Activated T-helper 9 cell treated with anti-CD3 and anti-CD28 coated beads, Interleukin-2, amount 50 U/mL, for 16 hours (primary cell): ENCODE data around the gene EVI2A.
"Not testable (repeated sequence)": the region's sequence is repeated elsewhere in the genome, so short reads cannot be mapped to it uniquely, and the experiment has no call there.

Source experiments
- DNase-seq: peaks from one replicate; pipeline ENCODE4 v3.0.0-alpha.2; 2020; ENCODE audit warnings: low read depth

EVI2A gene

GRCh38 chr17:31312223-31312622, 9.2 kb downstream of the EVI2A start:
- not testable (repeated sequence) for DNase-seq

- no peak for DNase-seq
Observed at GRCh38 chr17:31311526-31311925, 9.9 kb downstream of the EVI2A start.

- no peak for DNase-seq
Observed at GRCh38 chr17:31310886-31311285, 10.5 kb downstream of the EVI2A start.

- peak; percentile 18 for DNase-seq
Observed at GRCh38 chr17:31310260-31310659, 11.2 kb downstream of the EVI2A start.

- DNase-seq, result no peak
Observed at GRCh38 chr17:31309556-31309955, 11.9 kb downstream of the EVI2A start.

GRCh38 chr17:31308372-31309334, 12.8 kb downstream of the EVI2A start:
- no peak for DNase-seq

GRCh38 chr17:31307640-31308039, 13.8 kb downstream of the EVI2A start:
- no peak for DNase-seq

- no peak for DNase-seq
Observed at GRCh38 chr17:31299624-31300023, 21.8 kb downstream of the EVI2A start.

GRCh38 chr17:31297090-31297489, 24.3 kb downstream of the EVI2A start, which contains the start of gene OMG:
OMG (minus strand) TSS chr17:31297239; CDS start chr17:31296331, 908 bp downstream.
- DNase-seq, result no peak

GRCh38 chr17:31296142-31296541, 25.3 kb downstream of the EVI2A start:
- no peak for DNase-seq

- no peak for DNase-seq
Observed at GRCh38 chr17:31295489-31295871, 25.9 kb downstream of the EVI2A start.

- no peak for DNase-seq
Observed at GRCh38 chr17:31294820-31295488, 26.5 kb downstream of the EVI2A start.

GRCh38 chr17:31294231-31294630, 27.2 kb downstream of the EVI2A start:
- DNase-seq, result no peak

GRCh38 chr17:31293581-31293980, 27.8 kb downstream of the EVI2A start:
- DNase-seq, result no peak

GRCh38 chr17:31291820-31292219, 29.6 kb downstream of the EVI2A start:
- DNase-seq, result no peak

GRCh38 chr17:31289790-31290189, 31.6 kb downstream of the EVI2A start:
- DNase-seq, result no peak

GRCh38 chr17:31287932-31288331, 33.5 kb downstream of the EVI2A start:
- not testable (repeated sequence) for DNase-seq

- no peak for DNase-seq
Observed at GRCh38 chr17:31286587-31286986, 34.8 kb downstream of the EVI2A start.

- no peak for DNase-seq
Observed at GRCh38 chr17:31283841-31284240, 37.6 kb downstream of the EVI2A start.

GRCh38 chr17:31281061-31281460, 40.4 kb downstream of the EVI2A start:
- DNase-seq, result no peak

- DNase-seq, result no peak
Observed at GRCh38 chr17:31279401-31279800, 42.0 kb downstream of the EVI2A start.

- DNase-seq, result no peak
Observed at GRCh38 chr17:31275116-31275515, 46.3 kb downstream of the EVI2A start.

- no peak for DNase-seq
Observed at GRCh38 chr17:31274252-31274651, 47.2 kb downstream of the EVI2A start.
